DND-41 (cell line): ENCODE data around the gene MARK4.

Experiments
- EZH2 ChIP-seq: IDR thresholded peaks from 3 replicates; pipeline ENCODE4 v1.6.1; 2012; ENCODE audit warnings: borderline replicate concordance, low read depth, mild to moderate bottlenecking, moderate library complexity, low read length, inconsistent platforms; ENCODE audit not compliant: severe bottlenecking
- TF ChIP-seq, protein P1 (sequence below): IDR thresholded peaks from 2 replicates; pipeline ENCODE4 v1.5.1; 2012; ENCODE audit warnings: borderline replicate concordance, low read length, moderate library complexity, mild to moderate bottlenecking; ENCODE audit not compliant: poor library complexity, severe bottlenecking; ENCODE audit errors: extremely low read depth

DNA sequence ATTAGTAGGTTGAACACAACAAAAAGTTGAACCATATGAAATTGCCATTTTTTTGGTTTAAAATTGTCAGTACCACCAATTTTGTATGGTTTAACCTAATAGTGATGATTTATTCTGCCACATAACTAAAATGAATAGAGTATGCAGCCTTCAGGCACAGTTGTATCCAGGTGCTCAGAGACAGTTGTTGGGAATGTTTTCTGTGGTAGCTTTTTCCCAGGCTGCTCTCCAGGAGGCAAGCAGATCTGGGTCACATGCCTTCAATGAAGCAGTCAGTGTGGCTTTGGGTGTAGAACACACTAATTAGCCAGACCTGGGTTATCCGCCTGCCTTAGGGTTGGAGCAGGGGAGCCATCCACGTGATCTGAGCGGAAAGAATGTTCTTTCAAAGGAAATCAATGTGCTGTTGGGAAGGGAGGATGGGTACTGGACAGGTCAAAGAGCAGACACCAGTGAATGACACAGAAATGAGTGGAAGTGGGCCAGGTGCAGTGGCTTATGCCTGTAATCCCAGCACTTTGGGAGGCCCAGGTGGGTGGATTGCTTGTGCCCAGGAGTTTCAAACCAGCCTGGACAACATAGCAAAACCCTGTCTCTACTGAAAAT is 28.6 kb downstream of the MARK4 start:
- TF ChIP-seq, protein P1, sequence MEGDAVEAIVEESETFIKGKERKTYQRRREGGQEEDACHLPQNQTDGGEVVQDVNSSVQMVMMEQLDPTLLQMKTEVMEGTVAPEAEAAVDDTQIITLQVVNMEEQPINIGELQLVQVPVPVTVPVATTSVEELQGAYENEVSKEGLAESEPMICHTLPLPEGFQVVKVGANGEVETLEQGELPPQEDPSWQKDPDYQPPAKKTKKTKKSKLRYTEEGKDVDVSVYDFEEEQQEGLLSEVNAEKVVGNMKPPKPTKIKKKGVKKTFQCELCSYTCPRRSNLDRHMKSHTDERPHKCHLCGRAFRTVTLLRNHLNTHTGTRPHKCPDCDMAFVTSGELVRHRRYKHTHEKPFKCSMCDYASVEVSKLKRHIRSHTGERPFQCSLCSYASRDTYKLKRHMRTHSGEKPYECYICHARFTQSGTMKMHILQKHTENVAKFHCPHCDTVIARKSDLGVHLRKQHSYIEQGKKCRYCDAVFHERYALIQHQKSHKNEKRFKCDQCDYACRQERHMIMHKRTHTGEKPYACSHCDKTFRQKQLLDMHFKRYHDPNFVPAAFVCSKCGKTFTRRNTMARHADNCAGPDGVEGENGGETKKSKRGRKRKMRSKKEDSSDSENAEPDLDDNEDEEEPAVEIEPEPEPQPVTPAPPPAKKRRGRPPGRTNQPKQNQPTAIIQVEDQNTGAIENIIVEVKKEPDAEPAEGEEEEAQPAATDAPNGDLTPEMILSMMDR = no peak
- no peak for TF ChIP-seq EZH2
